NCI-H82 (cell line): Measurements from ENCODE around the gene NDUFS6.

Experiments used
- DNase-seq: peaks from one replicate; lab custom pipeline; 2025; lab: John Stamatoyannopoulos, UW

NDUFS6 gene

DNA sequence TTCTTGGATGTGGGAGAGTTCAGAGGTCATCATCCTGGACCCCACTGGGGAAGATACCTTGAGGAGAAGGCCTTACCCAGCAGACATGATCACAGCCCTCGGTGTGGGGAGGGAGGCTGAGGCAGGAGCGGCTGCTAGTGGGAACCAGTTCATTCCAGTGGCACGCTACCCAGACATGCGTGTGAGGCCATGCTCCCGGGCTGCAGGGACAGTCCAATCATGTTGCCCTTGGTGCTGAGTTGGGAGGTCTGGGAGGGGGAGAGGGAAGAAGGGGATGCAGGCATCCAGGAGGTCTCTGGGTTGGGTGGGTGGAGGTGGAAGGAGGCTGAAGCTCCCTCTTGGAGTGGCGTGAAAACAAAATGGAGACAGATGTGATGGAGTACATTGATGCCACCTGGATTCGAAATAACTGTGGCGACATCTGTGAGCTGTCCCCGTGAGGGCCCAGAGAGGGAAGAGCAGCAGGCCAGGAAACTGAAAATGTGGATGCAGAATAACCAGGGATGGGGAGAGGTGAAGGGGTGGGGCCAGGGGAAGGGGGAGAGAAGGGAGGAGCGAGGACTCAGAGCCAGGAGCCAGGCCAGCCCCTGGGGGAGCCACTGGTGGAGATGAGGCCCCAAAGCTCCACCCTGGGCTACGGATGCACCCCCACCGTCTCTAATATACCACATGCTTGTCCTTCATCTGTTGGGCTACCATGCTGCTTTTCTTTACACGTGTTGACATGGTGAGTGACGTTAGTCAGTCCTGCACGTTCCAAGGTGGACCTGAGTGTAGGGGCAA lies 16.2 kb downstream of the NDUFS6 start:
- DNase-seq, result no peak

DNA sequence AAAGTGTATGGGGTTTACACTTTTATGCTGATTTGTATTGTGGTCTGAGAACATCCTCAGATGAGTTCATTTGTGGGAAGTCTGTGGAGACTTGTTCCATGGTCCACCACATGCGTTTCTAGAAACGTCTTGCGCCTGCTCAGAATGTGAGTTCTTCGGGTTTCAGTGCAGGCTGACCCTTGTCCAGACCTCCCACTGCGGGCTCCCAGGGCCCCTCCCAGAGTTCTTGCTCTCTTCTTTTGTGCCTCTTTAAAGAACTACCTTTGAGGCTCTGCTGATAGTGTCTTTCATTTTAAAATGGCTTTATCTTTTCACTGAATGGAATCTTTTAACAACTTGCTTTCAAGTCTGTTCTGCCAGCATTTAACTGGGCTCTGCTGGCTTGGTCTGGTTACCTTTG lies 17.6 kb downstream of the NDUFS6 start:
- no peak for DNase-seq

DNA sequence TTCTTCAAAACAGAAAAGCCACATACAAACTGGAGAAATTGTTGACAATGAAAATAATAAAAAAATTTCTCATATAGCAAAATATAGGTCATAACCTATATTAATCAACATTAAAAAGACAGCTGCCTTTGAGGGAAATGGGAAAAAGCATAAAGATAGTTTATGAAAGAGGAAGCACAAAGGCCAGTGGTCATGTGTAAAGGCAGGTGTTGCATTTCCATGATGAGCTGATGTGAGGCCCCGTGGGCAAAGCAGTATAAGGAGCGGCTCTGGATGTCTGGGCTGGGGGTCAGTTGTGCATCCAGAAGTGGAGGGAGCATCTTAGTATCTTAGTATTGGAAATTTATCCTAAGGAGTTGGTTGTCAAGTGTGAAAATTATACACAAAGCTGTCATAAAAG lies 18.3 kb downstream of the NDUFS6 start:
- no peak for DNase-seq

DNA sequence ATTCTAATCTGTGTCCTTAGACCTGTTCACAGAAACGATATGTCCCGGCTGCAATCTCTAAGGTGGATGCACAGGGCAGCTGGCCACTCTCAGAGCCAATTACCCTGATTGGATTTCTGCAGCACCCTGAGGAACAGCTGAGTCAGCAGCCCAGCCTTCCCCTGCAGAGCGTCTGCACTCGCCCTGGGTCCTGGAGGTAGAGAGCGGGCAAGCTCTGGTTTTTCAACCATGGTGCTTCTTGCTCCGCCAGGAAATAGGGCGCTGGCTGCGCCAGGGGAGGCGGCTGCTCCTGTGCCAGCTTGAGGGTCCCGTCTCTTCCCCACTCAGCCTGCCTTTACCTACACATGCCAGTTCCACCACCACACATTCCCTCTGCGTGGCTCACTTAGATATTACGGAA lies 19.2 kb downstream of the NDUFS6 start:
- DNase-seq, result peak; percentile 67

DNA sequence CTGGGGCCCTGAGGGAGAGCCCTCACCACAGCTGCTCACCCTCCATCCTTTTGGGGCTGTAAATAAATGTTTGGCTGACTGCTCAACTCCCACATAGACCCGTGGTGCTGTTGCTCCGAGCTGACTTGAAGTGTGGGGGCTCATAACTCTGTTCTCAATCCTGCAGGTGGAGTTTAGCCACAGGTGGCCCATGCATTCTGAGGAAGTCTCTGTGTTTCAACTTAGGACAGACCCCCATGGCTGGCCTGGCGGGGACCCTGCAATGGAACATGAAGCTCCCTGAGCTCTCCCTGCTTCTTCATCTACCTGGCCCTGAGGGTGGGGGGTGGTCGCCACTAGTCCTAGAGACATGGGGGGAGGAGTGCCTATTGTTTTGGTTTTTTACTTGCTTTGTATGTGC lies 19.7 kb downstream of the NDUFS6 start:
- DNase-seq, result no peak

DNA sequence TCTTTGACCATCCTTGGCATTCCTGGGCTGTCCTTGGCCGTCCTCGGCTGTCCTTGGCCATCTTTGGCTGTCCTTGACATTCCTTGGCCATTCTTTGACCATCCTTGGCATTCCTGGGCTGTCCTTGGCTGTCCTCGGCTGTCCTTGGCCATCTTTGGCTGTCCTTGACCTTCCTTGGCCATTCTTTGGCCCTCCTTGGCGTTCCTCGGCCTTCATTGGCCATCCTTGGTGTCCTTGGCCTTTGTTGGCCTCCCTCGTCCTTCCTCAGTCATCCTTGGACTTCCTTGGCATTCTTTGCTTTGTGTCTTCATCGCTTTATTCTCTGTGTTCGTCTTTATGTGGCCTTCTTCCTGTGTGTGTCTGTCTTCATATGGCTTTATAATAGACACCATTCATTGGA lies 20.7 kb downstream of the NDUFS6 start:
- no peak for DNase-seq

DNA sequence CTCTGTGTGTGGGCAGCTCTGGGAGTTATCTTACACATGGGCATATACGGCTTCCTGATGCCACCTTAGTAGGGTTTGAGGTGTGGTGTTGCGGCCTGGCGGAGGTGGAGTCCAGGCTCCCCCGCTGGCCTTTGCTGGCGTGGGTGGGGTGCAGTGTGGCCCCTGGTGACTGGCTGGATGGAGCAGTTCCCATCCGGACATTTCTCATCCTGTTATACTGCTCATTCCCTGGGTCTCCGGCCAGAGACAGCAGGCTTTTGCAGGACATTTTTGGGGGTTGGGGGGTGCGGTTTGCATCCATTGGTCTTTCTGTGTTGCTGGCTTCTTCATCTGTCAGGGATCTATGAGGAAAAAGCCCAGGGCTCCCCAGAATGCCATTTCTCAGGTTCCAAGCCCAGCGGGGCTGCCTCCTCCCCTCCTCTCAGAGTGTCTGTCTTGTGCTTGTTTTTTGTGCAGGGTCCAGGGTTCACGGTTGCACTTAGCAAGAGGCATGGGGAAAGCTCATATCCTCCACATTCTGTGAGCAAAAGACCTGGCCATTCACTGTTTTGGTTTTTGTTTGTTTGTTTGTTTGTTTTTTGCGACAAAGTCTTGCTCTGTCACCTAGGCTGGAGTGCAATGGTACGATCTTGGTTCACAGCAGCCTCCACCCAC lies 22.3 kb downstream of the NDUFS6 start:
- DNase-seq, result no peak

DNA sequence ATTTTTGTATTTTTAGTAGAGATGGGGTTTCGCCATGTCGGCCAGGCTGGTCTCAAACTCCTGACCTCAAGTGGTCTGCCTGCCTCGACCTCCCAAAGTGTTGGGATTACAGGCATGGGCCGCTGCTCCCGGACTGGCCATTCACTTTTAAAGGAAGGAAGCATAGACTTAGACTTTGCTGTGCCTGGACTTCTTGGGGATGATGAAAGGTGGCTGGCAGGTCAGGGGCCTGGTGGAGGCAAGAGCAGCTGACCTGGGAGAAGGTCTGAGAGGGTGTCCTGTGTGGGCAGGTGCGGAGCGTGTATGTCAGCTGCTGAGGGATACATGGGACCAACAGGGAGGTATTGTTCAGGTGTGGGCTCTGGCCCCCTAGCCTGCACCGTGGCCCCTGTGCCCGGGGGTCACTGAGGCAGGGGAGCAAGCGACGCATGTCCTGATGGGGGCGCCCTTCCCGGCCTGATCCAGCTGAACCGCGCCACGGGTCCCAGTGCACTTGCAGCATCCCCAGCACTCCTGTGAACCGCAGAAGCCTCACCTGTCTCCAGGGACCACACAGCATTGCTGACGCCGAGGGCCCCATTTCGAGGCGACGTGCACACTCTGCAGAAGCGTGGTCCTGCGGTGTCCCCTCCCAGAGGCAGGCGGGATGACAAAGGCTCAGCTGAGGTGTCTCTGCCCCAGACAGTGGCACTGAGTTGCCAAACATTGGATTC lies 23.1 kb downstream of the NDUFS6 start:
- no peak for DNase-seq

DNA sequence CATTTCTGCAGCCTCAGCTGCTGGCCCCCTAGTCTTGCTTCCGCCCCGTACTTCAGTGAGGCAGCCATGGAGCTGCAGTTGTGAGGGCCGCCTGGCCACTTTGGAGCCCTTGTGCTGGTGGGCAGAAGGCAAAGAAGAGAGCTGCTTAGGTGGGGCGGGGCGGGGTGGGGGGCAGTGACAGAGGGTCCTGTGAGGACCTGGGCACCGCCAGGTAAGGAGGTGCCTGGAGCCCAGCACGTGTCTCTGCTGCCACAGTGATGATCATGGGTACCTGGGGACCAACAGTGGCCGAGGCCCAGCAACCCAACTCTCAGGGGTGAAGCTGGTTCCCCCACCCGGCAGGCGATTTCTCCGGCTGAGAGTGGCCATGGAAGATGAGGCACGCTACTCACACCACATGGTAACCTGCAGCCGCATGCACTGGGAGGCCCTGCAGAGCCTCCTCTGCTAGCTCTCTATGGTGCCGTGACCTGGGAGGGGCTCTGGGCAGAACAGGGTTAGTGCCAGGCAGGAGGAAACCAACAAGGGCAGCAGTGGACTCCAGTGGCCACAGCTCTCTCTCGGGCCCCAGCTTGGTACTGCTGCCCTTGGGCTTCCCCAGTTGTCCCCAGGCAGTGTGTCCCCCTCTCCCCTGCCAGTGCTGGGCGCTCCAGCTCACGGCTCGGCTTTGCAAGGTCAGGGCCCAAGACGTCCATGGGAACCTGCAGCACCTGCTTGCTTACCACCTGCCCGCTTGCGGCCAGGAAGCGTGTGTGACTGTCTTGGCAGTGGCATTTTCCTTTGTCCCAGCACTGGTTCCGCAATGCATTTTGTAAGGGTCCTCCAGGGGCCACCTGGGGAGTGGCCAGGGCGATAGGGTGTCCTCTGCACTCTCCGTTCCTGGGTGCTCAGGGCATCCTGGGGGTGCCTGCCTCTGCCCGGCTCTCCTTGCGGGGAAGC lies 24.0 kb downstream of the NDUFS6 start:
- no peak for DNase-seq

DNA sequence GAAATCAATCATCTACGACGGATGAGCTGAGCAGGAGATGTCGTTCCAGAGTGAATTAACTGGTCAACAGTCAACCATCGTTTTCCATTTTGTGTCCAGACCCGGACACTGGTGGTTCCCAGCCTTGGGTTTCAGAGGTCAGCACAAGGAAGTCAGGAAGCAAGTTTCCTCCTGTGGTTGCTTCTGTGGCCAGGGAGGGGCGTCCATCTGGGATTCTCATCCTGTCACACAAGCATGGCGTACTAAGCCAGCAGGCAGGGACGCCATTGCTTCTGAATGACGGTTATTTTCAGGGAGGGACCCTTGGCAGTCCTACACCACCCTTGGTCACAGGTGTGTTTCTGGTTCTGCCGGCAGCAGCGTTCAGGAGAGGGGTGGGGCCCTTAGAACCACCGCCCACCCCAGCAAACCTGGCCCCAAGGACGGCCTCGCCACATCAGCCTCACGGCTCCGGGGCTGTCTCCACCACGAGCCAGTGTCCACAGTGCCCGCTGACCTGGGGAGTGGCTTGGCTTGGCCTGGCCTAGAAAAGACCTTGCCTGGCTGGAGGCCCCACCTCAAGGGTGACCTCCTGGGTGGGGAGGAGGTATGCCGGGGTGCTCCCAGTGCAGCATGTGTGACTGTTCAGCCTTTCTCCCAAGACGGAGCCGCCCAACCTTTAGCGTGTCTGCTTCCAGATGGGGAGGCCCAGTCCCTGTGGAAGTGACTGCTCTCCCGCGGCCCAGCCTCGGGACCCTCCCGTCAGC lies 25.2 kb downstream of the NDUFS6 start:
- no peak for DNase-seq

DNA sequence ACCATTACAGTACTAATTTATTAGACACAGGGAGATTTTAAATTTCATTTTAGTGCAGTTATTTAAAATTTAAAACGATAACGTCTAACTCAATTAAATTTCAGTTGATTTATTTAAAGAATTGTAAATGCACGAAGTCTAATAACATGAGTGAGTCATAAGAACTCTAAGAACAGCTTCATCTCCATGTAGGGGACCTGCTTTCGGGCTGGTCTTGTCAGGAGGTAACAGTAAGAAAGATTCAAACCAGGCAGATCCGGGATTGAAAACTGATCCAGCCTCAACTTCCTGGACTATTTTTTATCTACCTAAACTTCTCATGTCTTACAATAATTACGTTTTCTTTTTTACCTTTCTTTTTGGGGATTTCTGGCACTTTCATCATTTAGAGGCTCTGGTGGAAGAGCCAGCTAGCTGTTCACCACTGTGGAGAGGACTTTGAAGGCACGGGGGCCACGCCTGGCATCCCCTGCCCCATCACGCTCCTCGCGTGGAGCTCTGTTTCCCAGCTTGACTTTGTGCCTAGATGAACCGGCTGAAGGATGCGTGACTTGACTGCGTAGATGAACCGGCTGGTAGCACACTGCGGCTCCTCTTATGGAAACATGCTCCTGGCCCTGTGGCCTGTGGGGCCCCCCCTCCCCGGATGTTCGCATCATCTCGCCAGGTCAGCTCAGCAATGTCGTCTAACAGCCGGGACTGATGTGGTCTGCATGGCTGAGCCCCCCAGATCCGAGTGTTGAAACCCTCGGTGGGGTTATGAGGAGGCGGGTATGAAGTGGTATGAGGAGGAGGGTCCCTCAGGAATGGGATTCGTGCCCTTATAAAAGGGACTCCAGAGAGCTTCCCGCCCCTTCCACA lies 26.0 kb downstream of the NDUFS6 start:
- DNase-seq, result no peak

DNA sequence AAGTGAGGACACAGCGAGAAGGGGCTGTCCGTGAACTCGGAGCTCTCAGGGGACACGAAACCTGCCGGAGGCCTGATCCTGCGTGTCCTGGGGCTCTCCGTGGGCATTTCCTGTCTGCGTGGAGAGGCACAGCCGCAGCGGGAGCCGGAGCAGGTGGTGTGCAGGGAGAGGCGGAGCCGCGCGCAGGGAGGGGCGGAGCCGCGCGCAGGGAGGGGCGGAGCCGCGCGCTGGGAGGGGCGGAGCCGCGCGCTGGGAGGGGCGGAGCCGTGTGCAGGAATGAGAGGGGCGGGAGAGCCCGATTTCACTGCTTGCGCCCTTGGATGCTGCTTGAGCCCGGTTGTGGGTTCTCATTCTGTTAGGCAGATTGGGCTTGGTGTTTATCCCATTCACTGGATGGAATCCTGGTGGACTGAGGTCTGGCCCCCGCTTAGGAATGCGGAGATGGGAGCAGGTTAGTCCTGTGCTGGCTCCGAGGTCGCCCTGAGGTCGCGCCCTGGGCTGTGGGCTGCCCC lies 26.7 kb downstream of the NDUFS6 start:
- no peak for DNase-seq

DNA sequence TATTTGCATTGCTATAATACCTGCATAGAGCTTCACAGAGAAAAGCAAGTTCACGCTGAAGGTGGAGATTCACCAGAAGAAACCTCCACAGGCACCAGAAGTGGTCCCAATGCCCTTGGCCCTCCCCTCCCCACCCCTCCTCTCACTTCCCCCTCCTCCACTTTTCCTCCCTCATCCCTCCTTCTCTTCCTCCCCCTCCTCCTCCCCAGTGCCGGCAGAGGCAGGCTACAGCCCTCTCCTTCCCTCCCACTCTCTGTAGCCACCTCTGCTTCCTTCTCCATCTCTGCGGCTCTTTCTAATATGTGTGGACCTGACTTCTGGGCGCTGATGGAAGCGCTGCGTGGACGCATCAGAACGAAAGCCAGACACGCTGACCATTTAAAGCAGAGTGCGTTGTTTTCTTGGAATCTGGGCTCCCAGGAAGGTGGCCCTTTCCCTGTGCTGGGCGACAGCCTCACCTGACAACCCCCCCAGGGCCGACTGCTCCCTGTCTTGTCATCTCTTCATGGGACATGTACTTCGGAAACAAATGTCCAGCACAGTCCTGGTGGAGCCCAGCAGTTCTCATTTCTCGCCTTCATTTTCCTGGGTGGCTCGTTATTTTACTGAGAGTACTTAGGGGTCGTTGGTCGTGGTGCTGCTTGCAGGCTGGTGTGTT lies 29.5 kb downstream of the NDUFS6 start:
- no peak for DNase-seq

DNA sequence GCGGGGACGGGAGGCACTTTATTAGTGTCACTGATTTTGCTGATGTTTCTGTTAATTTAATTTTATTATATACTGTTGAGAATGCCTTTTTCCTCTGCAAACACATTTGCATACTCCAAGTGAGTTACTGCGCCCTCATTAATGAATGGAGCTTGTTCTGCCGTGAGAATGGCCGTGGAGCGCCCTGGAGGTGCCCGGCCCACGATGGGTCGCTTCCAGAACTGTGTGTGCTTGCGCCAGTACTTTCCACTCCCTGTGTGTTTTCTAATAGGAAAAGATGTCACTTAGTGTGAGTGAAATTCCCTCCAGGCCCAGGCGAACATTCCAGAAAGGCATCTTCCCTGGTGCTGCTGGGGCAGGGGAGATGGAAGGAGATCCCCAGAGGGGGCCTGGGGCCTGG lies 30.1 kb downstream of the NDUFS6 start:
- DNase-seq, result no peak

DNA sequence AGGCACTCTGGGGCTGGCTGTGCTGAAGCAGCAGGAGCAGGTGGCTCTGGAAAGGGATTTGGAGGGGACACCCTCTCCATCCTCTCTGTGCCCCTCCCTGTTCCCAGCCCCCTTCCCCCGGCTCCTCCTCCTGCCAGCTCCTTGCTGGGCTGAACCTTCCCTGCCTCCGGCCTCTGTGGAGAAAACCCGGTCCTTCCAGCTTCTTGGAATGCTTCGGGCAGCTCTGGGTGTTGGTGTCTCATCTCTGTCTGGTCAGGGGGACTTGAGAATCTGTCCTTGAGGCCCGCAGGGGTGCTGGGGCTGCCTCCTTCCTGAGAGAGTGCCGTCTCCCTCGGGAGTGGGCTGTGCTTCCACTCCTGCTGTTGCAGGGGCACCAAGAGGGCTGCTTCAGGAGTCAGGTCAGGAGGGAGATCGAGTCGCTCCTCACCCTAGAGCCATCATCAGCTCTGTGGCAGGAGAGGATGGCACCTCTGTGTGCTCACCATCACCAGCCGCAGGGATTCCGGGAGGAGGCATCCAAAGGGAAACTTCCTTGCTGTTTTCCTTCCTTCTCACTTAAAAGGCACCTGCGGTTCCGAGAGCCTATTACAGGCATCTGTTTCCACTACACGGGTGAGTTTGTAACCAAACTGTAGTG lies 30.6 kb downstream of the NDUFS6 start:
- peak; percentile 69 for DNase-seq

DNA sequence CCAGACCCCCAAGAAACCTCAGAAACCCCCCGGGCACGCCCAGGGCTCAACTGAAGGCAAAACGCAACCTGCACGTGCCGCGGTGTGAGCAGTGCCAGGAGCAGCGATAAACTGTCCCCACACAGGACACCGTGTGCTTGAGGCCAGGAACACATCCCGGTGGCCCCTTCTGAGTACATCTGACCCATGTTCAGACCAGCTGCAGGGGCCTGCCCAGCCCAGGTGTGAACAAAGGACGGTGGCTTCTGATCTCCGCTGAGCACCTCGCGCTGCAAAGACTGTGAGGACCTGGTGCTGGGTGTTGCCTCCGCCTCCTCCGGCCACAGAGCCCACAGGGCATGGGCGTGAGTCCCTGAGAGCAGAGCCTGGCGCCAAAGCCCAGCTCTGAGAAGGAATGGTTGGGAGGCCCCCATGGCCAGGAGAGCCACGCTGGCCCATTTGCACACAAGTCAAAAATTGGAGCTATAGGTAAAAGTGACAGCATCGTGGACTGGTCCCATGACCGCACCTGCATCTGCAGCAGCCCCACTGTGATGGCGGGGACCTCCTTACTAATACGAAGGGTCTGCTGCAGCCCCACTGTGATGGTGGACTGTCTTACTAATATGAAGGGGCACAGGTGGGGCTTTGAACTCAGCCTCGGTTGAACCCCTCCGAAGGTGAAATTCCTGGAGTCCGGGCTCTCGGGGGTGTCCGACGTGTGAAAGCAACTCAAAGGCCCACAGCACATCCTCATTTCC lies 31.5 kb downstream of the NDUFS6 start:
- DNase-seq, result no peak

DNA sequence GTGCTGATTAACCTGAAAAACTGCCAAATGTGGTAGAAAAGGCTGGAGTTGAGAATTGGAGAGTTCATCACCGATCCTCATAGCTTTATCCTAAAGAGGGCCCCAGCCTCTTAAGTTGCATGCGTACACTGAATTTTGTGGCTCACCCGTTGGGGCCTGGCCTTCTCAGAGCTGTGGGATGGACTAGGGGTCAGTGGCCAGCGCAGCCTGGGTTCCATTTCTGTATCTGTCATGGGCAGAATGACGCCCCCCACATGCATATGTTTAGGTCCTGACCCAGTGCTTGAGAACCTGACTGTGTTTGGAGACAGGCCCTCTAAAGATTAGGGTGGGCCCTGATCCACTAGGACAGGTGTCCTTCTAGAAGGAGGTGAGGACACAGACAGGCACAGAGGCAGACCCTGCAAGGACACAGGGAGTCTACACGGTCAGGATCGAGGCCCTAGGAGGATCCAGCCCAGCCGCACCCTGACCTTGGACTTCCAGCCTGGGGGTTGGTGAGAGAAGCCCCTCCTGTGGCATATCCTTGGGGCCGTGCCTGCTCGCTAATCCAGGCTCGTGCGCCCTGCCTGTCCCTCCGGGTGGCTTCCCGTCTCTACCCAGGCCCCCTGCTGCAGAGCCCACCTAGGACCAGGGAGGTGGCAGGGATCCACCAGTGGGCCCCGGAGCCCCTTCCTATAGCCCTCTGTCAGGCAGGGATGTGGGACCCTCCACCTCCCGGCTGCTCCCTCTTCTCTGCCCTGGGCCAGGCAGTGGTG lies 32.2 kb downstream of the NDUFS6 start:
- DNase-seq, result no peak
